ENCODE data around the gene VPS4A. TPM values are rescaled to one million over a fixed set of nuclear protein-coding genes. Genes with fewer than 3 reads are reported as not detected.
"Not testable (repeated sequence)": the region's sequence is repeated elsewhere in the genome, so short reads cannot be mapped to it uniquely, and the experiment has no call there.

The VPS4A gene
- total RNA-seq, 1 donor from 2014 or later: 41.7 TPM

DNA sequence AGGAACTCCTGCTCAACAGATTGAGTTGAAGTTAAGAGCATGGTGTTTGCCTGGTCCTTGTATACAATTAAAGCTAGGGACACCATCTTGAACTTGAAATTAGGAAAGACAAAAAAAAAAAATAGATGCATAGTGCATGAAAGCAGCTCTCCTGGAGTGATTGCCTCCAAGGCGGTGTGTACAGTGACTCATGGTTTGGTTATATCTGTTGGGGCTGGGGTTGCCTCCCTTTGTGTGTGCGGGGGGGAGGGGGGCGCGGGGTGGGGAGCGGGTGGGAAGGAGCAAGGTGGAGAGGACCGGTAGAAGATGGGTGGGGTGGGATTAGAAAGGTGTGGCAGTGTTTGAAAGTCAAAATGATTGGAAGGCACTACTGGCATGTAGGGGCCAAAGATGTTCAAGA is 37.1 kb downstream of the VPS4A start:
- no peak overlapping the region for H3K4me3 Mint-ChIP-seq
- no peak overlapping the region for H3K27ac Mint-ChIP-seq
- TF ChIP-seq, protein P1, sequence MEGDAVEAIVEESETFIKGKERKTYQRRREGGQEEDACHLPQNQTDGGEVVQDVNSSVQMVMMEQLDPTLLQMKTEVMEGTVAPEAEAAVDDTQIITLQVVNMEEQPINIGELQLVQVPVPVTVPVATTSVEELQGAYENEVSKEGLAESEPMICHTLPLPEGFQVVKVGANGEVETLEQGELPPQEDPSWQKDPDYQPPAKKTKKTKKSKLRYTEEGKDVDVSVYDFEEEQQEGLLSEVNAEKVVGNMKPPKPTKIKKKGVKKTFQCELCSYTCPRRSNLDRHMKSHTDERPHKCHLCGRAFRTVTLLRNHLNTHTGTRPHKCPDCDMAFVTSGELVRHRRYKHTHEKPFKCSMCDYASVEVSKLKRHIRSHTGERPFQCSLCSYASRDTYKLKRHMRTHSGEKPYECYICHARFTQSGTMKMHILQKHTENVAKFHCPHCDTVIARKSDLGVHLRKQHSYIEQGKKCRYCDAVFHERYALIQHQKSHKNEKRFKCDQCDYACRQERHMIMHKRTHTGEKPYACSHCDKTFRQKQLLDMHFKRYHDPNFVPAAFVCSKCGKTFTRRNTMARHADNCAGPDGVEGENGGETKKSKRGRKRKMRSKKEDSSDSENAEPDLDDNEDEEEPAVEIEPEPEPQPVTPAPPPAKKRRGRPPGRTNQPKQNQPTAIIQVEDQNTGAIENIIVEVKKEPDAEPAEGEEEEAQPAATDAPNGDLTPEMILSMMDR (IDR thresholded peaks at IDR 0.05): no peak
- DNase-seq: no peak
- ChIA-PET POLR2A (interaction anchor here (1.4 kb wide), 1 partner anchor 9 kb away, joined by 3 read pairs; the partner anchor contains the start of genes COG8 and NIP7), CTCF (no interaction called here)
- no peak for ATAC-seq (ENCODE audit: low read depth)
- H3K36me3 Mint-ChIP-seq (ENCODE audit: low read depth): peaks cover 50% of the 10 kb centered on the region
- H3K9me3 Mint-ChIP-seq: no peaks in the 10 kb centered on the region
- H3K27me3 Mint-ChIP-seq: no peaks in the 10 kb centered on the region
- peaks cover 9% of the 10 kb centered on the region for H3K4me1 Mint-ChIP-seq
- intact Hi-C loops (cut with micrococcal nuclease): no loop called here

DNA sequence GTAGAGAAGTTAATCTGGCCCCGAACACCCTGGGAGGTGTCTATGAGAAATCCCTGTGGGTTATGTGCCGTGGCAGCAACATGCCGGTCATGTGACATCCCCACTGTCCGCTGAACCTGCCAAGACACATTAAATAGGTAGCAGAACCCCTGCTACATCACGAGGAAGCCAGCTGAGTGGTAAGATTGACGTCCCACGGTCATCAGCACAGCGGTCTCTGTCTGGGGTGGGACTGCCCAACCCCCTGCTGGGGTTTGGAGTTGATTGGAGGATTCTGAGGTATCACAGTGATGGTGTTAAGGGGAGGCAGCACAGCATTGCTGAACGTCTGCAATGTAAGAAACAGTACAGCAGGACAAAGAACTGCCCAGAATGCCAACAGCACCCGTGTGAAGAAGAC is 38.4 kb downstream of the VPS4A start:
- TF ChIP-seq, protein P1 (IDR thresholded peaks at IDR 0.05): no peak
- Mint-ChIP-seq H3K36me3 (ENCODE audit: low read depth) (peaks cover 44% of the 10 kb centered on the region), H3K4me3 (no peak overlapping the region), H3K9me3 (no peaks in the 10 kb centered on the region), H3K27ac (no peak overlapping the region), H3K27me3 (no peaks in the 10 kb centered on the region), H3K4me1 (peaks cover 9% of the 10 kb centered on the region)
- DNase-seq: no peak
- ChIA-PET POLR2A (interaction anchor here (0.7 kb wide), 1 partner anchor 8 kb away, joined by 7 read pairs; no protein-coding TSS in a partner anchor), CTCF (no interaction called here)
- intact Hi-C loops (cut with micrococcal nuclease): no loop called here
- no peak for ATAC-seq (ENCODE audit: low read depth)

DNA sequence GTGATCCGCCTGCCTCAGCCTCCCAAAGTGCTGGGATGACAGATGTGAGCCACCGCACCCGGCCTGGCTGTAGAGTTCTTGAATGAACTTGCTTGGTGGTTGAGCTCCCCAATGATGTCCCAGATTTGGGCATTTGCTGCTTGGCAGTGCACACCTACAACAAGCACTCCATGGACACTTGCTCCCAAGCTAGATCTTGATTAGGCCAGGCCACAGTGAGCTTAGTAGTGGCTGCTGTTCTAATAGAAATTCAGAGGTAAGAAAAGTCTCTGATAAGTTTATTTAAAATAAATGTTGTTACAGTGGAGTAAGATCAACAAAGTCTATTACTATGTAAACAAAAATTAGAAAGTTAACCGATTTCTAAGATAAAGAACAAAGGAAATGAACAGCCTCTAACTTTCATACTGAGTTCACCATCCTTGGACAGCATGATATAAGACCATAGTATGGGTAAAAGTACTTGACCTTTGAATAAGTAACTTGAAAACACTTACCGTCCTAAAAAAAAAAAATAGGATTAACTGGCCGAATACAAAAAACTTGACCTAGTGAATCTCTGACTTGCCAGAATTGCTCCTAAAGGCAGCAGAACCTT is 39.5 kb downstream of the VPS4A start:
- ATAC-seq (ENCODE audit: low read depth) (no peak), DNase-seq (no peak)
- TF ChIP-seq, protein P1 (IDR thresholded peaks at IDR 0.05): no peak
- intact Hi-C loops (cut with micrococcal nuclease): no loop called here
- Mint-ChIP-seq H3K27ac (no peak overlapping the region), H3K9me3 (no peaks in the 10 kb centered on the region), H3K27me3 (no peaks in the 10 kb centered on the region), H3K36me3 (ENCODE audit: low read depth) (peaks cover 52% of the 10 kb centered on the region), H3K4me3 (no peak overlapping the region), H3K4me1 (peaks cover 6% of the 10 kb centered on the region)
- CTCF ChIA-PET: no interaction called here
- POLR2A ChIA-PET: no interaction called here

DNA sequence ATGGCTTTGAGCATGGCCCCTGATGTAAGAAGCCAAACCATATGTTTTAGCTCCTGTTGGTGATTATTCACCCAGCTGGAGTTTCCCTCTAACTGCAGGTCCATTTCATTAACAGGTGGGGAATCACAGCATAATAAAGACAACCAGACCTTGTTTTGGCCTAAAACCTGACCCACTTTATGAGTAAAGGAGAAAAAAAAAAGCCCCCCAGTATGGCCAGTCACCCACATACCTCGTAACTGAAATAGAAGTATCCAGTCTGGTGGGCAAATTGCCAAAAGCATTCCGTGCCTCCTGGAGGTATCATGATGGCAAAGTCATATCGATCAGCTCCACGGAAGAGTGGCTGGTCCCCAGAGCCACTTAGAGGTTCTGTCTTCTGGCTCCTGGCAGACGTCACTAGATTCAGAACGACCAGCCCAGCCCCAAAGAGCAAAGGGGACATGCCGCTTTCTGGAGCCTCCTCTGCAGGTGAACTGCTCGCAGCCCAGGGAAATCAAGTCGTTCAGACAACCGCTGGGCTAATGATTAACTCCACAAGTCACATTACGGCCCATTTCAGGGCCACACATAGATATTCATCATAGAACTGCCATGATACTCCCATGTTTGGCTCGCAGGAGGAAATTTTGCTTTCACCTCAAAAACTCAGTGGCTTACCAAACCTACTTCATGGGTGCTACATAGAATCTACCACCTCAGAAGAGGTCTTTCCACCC is 40.3 kb downstream of the VPS4A start, which contains the start of gene TMED6:
Gene TMED6 (minus strand): TSS at position 478 of the 719 bp plus-strand sequence. CDS start 33 bp downstream, at position 445.
- CTCF ChIA-PET: no interaction called here
- no peaks in the 10 kb centered on the region for H3K9me3 Mint-ChIP-seq
- TF ChIP-seq, protein P1 (IDR thresholded peaks at IDR 0.05): no peak
- H3K4me1 Mint-ChIP-seq: no peaks in the 10 kb centered on the region
- no peak within 1 kb of the TSS for H3K4me3 Mint-ChIP-seq
- no peak within 1 kb of the TSS for H3K27ac Mint-ChIP-seq
- POLR2A ChIA-PET: no interaction called here
- intact Hi-C loops (cut with micrococcal nuclease): no loop called here
- peaks cover 56% of the 10 kb centered on the region for H3K36me3 Mint-ChIP-seq (ENCODE audit: low read depth)
- DNase-seq: no peak
- ATAC-seq (ENCODE audit: low read depth): no peak
- H3K27me3 Mint-ChIP-seq: no peaks in the 10 kb centered on the region

DNA sequence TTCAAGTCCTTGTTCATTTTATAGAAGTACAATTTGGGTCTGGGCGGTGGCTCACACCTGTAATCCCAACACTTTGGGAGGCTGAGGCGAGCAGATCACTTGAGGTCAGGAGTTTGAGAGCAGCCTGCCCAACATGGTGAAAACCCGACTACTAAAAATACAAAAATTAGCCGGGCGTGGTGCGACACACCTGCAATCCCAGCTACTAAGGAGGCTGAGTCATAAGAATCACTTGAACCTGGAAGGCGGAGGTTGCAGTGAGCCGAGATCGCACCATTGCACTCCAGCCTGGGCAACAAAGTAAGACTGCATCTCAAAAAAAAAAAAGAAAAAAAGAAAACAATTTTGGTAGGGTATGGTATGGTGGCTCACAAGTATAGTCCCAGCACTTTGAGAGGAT is 48.9 kb downstream of the VPS4A start:
- CTCF ChIA-PET; H3K9me3 Mint-ChIP-seq; H3K4me3 Mint-ChIP-seq; H3K27ac Mint-ChIP-seq; H3K4me1 Mint-ChIP-seq; ATAC-seq (ENCODE audit: low read depth); POLR2A ChIA-PET; intact Hi-C loops (cut with micrococcal nuclease); H3K27me3 Mint-ChIP-seq; DNase-seq: not testable (repeated sequence)
- peaks cover 73% of the 10 kb centered on the region for H3K36me3 Mint-ChIP-seq (ENCODE audit: low read depth)

All from activated B cell treated with CpG ODN at 0.5 μM for 24 hours (primary cell).